Renal cortex interstitium (tissue), 11 donors: ENCODE data around the gene PTPRN2. TPM values are rescaled to one million over a fixed set of nuclear protein-coding genes. Genes with fewer than 3 reads are reported as not detected.

Experiments used
- DNase-seq, 11 donors: peaks; one replicate each; pipeline ENCODE4 v3.0.0-alpha.2; 2013; ENCODE audit warnings: low read depth in 9 of 11, low spot score in 4 of 11; ENCODE audit errors: extremely low read depth in 1 of 11
- polyA plus RNA-seq, 3 donors: library from polyadenylated mRNA; unstranded; fragments of 120-200 nt; gene quantifications; one replicate each; pipeline ENCODE4 v1.2.1, GENCODE V29; 2013; ENCODE audit not compliant: insufficient read length in 3 of 3

Gene PTPRN2
- polyA plus RNA-seq, 3 donors, result 6.0 to 7.7 (median 7.2) TPM

DNA sequence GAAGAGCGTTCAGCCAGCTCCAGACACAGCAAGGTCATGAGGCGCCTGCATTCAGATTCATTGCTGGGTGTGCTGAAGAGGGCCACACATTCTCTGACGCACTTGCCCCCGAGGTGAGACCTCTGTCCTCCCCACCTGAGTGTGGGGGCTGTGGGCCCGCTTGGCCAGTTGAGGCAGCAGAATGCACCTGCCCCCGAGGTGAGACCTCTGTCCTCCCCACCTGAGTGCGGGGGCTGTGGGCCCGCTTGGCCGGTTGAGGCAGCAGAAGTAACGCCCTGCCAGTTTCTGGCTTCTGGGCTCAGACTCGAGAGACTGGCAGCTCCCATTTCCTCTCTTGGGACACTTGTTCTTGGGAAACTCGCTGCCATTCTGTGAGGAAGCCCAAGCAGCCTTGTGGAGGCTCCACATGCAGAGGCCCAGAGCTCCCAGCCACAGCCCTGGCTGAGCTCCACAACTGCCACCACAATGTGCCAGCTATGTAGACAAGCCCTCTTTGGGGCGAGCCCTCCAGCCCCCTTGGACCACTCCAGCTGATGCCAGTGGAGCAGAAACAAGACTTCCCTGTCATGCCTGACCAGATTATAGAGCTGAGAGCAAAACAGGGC, 816.8 kb downstream of the PTPRN2 start:
- DNase-seq, result no peak

- no peak for DNase-seq
Observed at GRCh38 chr7:157769526-157770215, 818.0 kb downstream of the PTPRN2 start.

GRCh38 chr7:157769086-157769485, 818.5 kb downstream of the PTPRN2 start:
- DNase-seq, result peak in 7 of 11 donors; percentile 22 to 51 (median 32)

DNA sequence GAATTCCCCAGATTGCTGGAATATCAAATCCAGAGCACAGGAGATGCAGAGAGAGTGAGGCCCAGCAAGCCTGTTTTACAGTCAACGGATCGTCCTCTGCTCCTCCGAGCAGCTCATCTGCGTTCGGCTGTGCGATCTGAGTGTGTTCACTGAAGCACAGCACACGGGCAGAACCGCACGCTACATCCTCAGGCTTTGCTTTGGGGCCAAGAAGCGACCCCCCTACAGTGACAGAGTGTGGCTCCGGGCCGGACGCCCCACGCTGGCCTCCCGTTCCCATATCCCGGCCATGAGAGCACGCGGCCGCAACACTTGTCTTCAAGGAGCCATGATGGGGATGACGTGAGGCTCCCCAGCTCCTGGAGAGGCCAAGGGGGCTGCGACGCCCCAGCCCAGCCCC, 819.4 kb downstream of the PTPRN2 start:
- DNase-seq, result no peak

DNA sequence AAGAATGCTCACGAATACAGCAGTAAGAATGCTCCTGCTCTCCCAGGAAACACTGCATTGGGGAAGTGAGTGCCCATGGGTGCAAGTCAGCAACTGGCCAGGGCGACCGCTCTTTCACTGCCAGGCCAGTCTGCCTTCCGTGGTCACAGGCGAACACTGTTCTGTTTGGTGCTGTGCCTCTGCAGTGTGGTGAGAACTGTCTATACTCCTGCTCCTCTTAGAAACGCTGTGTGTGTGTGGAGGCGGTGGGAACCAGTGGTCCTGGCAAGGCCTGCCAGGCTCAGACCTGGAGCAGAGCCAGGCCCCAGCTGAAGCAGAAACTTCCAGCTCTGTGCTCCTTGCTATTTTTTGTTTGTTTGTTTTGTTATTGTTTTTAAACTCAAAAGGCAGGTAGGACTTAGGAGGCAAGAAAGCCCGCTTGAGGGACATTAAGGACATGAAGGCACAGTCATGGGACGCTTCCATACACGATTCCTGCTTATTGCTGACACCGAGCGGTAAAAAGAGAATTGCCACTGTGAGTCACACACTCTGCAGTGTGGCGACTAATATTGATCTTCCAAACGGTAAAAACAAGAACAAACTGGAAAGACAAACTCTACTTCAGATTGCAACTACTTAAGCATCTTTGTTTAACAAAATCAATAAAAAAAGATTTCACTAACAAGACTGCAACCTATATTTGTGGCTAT, 820.0 kb downstream of the PTPRN2 start:
- DNase-seq, result no peak

GRCh38 chr7:157766098-157766497, 821.5 kb downstream of the PTPRN2 start:
- DNase-seq, result no peak

DNA sequence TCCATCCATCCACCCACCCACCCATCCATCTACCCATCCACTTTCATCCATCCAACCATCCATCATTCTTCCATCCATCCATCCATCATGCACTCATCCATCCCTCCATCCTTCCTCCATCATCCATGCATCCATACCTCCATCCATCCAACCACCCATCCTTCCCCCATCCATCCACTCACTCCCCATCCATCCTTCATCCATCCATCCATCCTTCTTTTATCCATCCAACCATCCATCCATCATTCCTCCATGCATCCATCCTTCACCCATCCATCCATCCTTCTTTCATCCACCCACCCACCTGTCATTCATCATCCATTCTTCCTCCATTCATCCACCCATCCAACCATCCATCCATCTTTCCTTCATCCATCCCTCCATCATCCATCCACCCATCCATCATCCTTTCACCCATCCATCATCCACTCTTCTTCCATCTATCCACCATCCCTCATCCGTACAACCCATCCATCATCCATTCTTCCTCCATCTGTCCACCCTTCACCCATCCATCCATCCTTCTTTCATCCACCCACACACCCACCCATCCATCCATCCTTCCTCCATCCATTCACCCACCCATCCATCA, 822.6 kb downstream of the PTPRN2 start:
- no peak for DNase-seq

DNA sequence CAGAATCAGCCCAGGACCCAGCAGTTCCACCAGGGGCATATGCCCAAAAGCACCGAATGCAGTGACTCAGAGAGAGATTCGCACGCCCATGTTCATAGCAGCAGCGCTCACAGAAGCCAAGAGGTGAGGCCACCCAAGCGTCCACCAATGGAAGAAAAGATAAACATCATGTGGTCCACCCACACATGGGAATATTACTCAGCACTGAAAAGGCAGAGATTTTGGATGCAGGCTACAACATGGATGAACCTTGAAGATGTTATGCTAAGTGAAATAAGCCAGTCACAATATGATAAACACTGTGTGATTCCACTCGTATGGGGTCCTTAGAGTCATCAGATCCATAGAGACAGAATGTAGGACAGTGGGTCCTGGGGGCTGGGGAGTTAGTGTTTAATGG, 823.4 kb downstream of the PTPRN2 start:
- DNase-seq, result no peak

GRCh38 chr7:157763279-157764000, 824.2 kb downstream of the PTPRN2 start:
- no peak for DNase-seq

DNA sequence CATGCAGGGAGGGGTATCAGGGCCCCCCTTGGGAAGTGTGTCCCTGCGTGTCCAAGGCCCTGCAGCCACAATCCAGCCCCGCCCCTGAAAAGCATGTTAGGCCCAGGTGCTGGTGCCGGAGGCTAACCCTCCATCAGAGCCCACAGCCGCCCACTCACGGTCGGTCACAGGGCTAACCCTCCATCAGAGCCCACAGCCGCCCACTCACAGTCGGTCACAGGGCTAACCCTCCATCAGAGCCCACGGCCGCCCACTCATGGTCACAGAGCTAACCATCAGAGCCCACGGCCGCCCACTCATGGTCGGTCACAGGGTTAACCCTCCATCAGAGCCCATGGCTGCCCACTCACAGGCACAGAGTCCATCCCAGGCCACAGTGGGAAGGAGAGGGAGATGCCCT, 824.8 kb downstream of the PTPRN2 start:
- no peak for DNase-seq

- no peak for DNase-seq
Observed at GRCh38 chr7:157760004-157760730, 827.5 kb downstream of the PTPRN2 start.

- no peak for DNase-seq
Observed at GRCh38 chr7:157759246-157759805, 828.3 kb downstream of the PTPRN2 start.

GRCh38 chr7:157758468-157759245, 829.0 kb downstream of the PTPRN2 start:
- no peak for DNase-seq

GRCh38 chr7:157757776-157758467, 829.7 kb downstream of the PTPRN2 start:
- no peak for DNase-seq

- DNase-seq, result no peak
Observed at GRCh38 chr7:157757211-157757610, 830.4 kb downstream of the PTPRN2 start.

GRCh38 chr7:157755741-157756140, 831.9 kb downstream of the PTPRN2 start:
- DNase-seq, result no peak

DNA sequence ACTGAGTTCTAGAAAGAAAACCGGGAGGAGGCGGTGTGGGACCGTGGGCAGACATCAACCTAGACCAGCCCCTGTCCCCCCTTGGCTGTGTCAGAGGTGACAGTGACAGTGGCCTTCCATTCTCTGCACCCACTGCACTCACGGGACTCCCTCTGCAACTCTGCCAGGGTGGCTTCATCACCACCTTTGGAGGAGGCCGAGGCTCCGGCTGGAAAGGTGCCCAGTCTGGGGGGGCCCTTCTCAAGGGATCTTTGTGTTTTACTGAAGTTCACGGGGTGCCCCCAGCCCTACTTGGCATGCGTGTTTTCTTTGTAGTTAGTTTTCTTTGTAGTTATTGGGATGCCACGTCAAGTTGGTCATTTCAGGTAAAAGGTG, 833.2 kb downstream of the PTPRN2 start:
- DNase-seq, result no peak
